NCI-H2029 (cell line): ENCODE data around the gene ANP32E.
"Not testable (repeated sequence)": the region's sequence is repeated elsewhere in the genome, so short reads cannot be mapped to it uniquely, and the experiment has no call there.

Experiments
- DNase-seq: peaks from one replicate; lab custom pipeline; 2025; lab: John Stamatoyannopoulos, UW

ANP32E gene

DNA sequence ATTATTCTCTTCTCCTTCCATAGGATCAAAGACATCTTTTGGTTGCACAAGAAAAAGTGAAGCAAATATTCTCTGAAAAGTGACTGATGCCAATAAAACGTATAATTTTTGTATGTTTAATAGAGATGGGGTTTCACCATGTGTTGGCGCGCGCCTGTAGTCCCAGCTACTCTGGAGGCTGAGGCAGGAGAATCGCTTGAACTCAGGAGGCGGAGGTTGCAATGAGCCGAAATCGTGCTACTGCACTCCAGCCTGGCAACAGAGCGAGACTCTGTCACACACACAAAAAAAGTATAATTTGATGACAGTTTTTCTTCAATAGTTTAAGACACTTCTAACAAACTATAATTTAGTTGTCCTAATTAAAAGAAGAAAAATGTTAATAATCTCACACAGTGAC lies 23.8 kb downstream of the ANP32E start:
- DNase-seq = no peak

DNA sequence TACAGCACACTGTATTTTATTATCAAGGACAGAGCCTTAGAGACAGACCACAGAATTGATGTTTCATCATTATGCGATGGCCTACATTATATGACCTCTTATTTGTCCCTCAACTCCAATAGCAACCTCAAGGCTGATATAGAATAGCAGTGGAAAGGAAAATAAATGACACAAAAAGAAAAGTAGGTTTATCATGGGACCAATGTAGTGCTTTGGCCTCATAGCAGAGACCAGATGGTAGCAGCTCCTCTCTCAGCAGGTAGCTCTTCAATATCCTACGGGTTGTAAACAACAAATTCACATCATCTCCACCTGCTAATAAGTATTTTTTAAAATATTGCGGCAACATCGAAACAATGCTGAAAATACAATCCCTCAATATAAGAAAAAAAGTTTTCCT lies 25.2 kb downstream of the ANP32E start:
- DNase-seq = no peak

DNA sequence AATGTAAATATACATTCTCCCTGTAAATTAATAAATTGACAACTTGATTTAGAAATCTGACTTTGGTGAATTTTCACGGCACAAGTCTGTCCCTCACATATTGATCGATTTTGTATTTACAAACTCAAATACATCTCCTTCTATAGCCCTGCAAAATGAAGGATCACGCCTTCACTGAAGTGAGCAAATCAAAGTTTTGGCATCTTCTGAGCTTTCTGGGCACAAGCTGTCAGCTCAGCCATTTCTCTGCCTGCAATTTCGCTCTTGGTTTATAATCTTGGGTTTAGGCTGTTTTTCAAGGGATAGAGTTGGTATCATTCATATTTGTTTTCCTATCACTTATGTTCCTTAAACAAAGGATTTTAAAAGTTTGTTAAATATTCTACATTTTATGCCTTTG lies 25.8 kb downstream of the ANP32E start:
- DNase-seq = no peak

DNA sequence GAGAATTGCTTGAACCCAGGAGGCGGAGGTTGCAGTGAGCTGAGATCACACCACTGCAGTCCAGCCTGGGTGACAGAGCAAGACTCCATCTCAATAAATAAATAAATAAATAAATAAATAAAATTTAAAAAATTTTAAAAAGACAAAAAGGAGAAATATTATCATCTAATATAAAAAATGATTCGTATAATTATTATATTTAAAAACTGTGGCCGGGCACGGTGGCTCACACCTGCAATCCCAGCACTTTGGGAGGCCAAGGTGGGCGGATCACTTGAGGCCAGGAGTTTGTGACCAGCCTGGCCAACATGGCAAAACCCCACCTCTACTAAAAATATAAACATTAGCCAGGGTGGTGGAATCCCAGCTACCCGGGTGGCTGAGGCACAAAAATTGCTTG lies 27.5 kb downstream of the ANP32E start:
- DNase-seq = not testable (repeated sequence)

DNA sequence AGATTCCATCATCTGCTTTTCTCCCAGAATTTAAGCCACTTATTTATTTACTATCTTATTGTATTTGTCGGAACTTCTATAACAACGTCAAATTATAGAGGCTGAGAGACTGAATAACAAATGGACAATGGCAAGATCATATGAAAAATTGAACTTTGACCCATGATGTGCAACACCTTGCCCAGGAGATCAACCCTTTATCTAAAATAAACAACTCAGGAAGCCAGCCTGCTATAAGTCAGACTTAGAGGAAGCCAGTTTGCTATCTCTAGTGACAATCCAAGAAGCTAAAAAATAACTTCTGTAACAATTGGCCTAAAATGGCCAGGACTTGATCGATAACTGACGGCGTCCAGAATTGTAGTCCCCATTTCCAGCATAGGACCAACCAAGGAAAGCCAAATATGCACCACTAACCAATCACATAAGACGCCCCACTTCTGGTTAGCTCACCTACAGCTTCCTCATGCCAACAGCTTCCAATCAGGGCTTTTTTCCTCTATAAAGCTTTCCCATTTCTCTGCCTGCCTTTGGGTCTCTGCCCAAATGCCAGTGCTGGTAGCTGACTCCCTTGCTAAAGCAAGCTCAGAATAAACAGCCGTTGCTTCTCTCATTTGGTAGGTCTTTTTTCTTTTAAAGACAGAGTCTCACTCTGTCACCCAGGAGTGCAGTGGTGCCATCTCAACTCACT lies 28.5 kb downstream of the ANP32E start:
- DNase-seq = no peak

DNA sequence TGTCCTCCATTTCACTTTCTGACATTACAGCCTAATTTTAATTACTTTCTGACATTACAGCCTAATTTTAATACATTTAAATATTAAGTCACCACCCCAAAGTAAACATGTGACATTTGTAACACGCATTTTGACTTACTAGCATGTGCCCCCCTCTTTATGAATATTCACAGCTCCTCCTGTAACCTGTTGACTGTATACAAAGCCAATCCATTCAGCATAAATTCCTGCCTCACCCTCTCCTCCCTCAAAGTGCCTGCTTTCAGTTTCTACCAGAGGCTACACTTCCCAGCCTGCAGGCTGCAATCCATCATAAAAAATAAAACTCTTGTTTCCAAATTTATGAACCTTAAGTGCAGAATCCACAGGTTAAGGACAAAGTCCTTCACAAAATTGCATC lies 39.5 kb downstream of the ANP32E start:
- no peak for DNase-seq

DNA sequence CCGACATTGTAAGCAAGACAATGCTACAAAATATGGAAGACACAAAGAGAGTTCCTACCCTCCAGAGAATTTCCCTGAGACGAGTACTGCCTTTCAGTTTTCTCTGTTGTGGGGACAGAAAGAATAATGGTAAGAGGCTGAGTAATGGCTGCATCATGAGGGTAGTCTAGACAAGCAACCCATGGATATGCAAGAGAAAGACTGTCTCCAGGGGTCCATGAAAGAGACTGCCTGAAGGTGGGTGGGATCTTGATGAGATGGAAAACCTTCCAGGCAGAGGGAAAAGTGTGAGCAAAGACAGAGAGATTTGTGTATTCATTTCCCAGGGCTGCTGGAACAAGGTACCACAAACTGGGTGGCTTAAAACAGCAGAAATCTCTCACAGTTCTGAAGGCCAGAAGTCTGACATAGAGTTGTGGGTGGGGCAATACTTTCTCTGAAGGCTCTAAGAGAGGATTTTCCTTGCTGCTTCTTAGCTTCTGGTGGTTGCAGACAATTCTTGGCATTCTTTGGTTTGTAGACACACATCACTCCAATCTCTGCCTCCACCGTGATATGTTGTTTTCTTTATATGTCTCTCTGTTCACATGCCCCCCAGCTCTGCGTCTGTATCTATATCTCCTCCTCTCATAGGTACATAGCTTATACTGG lies 41.4 kb downstream of the ANP32E start:
- DNase-seq = no peak

DNA sequence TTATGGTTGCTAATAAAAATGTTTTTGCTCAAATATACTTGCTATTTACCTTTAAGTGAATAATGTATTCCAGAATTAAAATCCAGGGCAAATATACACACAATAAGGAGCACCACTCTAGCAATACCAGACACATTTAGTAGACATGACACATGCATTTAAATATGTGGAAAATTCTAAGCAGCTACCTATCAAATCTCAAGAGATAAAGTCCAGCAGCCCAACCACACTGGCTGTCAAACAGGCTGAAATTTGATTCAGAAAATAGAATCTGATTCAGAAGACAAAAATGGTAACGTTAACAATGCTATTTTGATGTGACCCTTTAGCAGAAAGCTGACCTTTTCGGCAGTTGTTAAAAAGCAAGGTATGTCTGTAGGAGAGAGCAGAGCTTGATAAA lies 43.9 kb downstream of the ANP32E start:
- DNase-seq = no peak

DNA sequence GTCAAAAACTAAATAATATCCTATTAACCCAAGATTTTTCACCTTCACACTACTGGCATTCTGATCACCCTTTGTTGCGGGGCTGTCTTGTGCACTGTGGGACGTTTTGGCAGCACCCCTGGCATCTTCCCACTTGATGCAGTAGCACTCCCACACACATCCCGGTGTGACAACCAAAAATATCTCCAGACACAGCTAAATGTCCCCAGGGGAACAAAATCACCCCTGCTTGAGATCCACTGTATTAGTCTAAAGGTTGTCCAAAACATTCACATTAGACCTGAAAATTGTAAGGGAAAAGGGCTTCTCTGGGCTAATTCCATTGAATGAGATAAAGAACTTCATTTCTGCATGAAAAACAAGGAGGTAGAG lies 48.4 kb downstream of the ANP32E start:
- DNase-seq = no peak

DNA sequence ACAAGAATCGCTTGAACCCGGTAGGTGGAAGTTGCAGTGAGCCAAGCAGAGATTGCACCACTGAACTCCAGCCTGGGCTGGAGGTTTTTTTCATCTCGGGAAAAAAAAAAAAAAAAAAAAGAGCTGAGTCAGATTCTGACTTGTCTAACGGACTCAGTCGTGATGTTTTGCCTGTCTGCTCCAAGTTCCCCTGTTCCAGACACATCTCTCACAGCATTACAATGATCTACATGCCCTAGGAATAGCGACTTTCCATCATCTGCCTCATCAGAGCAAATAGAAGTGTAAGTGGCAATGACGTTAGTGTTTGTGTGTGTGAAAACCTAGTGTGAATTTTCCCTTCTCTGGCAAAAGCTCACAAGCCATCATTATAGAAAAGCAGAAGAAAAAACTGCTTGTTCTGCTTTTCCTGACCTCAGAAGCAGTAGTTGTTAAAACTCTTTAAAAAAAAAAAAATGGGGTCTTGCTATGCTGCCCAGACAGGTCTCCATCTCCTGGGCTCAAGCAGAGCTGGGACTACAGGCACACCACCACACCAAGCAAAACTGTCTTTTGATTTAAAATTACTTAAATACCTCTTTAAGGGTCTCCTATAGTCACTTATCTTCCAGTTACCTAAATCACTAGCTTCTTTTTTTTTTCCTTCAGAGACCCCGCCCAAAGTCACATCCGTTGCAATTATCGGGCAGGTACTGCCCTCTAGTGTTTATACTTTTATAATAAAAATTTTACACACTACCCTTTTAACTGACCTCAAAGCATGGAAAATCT lies 48.9 kb downstream of the ANP32E start:
- peak; percentile 58 for DNase-seq

DNA sequence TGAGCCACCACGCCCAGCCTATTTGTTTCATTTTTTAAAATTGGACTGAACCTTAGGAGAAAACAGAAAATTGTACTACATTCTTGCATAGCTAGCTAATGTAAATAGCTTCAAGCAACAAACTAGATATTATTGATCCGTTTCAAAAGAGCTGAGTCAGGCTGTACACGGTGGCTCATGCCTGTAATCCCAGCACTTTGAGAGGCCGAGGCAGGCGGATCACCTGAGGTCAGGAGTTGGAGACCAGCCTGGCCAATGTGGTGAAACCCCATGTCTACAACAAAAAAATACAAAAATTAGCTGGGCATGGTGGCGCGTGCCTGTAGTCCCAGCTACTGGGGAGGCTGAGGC lies 49.5 kb downstream of the ANP32E start:
- DNase-seq = not testable (repeated sequence)

DNA sequence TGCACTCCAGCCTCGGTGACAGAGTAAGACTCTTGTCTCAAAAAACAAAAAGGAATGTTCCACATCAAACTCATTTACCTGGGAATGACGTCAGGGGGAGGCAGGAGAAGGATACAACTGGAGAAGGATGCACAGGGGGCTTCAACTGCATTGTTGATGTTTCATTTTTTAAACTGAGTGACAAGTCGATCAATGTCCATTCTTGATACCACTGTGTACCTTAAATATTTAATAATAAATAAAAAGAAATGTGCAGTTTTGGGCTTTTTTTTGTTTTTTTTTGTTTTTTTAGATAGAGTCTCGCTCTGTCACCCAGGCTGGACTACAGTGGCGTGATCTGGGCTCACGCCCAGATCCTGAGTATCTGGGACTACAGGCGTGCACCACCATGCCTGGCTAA lies 50.4 kb downstream of the ANP32E start:
- no peak for DNase-seq

DNA sequence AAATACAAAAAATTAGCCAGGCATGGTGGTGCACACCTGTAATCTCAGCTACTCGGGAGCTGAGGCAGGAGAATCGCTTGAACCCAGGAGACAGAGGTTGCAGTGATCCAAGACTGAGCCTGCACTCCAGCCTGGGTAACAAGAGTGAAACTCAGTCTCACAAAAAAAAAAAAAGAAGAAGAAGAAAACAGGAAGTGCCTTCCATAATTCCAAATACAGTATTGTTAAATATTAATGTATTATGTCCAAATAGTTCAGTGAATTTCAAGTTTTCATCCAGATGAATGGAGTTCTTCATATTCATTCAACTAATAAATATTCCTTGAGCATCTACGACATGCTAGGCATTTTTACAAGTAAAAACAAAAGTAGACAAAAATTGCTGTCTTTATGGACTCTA lies 52.9 kb downstream of the ANP32E start:
- DNase-seq = no peak

DNA sequence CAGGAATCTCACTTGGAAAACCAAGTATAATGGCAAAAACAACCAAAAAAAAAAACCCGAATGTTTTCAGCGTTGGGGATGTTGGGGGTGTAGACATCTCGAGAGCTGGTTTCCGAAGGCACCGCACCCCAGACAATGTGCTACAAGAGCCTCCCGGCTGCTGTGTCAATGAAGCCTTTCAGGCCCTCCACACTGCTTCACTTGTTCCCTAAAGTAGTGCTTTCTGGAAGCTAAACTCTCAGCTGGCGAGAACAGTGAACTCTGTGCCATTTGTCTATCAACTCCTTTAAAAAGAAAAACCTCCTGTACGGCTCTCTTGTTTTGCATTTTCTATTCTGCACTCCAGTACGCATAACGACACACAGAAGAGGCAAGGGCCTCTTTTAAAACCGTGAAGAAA lies 53.7 kb downstream of the ANP32E start:
- DNase-seq = no peak

DNA sequence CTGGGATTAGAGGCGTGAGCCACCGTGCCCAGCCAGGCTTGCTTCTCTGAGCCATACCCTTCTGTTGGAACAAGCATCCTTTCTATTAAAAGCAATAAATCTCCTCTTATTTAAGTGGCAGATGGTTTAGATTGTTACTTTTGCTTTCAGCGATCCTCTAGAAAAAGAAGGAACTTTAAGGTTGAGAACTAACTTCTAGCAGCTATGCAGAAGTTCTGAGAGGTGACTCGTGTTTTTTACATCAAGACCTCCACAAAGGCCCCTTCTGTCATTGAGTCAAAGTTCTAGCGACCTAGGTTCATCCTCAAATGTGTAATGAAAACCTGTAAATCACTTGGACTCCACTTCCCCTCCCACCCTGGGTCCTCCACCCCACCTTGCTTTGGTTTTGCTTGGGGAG lies 55.4 kb downstream of the ANP32E start:
- DNase-seq = no peak

DNA sequence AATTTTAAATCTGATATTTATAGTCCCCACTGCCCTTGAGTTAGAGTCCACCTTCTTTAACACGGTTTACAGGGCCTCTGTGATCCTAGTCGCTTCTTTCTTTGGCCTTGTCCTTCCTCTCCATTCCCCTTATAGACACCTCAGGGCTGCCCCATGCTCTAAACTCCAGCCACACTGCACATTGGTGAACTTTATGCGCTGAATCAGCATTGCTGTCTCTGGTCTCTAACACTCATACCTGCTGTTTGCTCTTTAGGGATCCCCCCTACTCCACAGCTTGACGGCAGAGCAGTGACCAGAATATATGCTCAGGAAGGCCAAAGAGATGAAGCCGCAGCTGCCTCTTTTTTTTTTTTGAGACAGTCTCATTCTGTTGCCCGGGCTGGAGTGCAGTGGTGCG lies 56.0 kb downstream of the ANP32E start:
- DNase-seq = no peak

DNA sequence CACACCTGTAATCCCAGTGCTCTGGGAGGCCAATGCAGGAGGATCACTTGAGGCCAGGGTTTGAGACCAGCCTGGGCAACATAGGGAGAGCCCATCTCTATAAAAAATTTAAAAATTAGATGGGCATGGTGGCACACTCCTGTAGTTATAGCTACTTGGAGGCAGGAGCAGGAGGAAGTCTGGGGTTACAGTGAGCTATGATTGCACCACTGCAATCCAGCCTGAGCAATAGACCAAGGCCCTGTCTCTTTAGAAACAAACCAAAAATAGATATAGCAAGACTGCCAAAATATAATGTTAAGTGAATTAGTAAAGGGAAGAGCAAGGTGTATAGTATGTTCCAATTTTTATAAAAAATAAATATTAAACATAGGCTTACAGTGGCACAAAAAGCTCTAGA lies 57.4 kb downstream of the ANP32E start:
- DNase-seq = no peak

DNA sequence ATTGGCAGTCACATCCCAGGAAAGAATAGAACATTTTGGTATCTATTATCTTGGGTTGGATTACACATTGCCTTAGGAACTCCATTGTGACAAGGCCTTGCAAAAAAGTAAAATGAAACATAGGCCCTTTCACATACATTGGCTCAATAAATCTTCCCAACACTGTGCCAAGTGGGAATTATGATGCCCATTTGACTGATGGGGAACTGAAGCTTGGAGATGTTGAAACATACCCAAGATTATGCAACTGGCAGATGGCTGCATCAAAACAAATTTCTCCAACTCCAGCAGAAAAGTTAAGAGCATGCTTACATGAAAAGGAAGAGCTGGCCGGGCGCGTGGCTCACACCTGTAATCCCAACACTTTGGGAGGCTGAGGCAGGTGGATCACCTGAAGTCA lies 59.3 kb downstream of the ANP32E start:
- DNase-seq = no peak

DNA sequence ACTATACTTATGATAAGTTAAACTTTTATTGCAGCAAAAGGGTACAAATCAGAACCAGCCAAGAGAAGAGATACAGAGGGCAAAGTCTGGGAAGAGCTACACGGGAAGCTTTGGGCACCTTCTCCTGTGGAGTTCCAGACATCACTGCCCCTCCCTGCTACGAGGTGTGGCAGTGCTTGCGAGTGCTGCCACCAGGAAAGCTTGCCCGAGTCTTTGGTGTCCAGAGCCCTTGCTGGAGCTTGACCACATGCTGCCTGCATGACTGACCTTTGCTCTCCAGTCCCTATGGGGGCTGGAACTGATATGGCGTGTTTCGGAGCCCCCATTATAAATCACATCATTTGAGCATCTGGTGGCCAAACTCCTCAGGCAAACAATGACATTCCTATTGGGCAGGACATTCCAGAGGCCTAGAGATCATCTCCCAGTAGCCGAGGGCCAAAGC lies 62.7 kb downstream of the ANP32E start:
- no peak for DNase-seq

DNA sequence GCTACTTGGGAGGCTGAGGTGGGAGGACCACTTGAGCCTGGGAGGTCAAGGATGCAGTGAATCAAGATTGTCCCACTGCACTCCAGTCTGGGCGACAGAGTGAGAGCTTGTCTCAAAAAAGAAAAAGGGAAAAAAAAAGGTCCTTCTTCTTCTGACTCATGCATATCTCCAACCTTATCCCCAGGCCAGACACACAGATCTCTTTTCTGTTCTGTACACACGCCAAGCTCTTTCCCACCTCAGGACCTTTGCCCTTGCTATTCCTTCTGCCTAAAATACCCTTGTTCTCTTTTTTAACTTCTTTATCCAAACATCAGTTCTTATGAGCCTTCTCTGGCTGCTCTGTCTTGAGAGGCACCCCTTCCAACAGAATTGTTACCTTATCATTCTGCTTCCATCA lies 64.1 kb downstream of the ANP32E start:
- no peak for DNase-seq

DNA sequence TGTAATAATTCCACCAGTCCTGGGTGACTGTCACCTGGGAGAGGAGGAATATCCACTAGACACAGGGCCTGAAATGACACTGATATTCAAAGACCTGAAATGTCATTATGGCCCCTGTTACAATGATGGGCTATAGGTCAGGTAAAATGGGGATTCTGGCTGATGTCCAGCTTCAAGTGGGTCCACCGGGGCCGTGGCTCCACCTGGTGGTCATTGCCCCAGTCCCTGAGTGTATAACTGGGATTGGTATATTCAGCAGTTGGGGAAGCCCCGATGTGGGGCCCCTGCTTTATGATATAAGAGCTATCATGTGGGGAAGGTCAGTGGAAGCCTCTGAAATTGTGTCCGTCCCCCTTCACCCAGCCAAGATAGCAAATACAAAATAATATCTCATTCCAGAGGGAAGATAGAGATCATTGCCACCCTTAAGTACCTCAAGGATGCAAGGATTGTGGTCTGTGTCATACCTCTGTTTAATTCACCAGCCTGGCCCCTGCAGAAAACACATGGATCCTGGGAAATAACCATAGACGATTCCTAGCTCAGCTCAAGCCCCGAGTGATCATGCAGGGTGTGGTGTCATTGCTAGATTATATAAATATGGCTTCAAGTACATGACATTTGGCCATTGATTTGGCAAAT lies 66.8 kb downstream of the ANP32E start:
- DNase-seq = no peak
